H1 (cell line): Measurements from ENCODE around the gene S100A10. TPM values are rescaled to one million over a fixed set of nuclear protein-coding genes. Genes with fewer than 3 reads are reported as not detected.

Experiments
- ATF2 ChIP-seq: IDR thresholded peaks from 2 replicates; pipeline ENCODE4 v1.6.1; 2012; ENCODE audit warnings: low read length, inconsistent platforms
- JUN ChIP-seq: IDR thresholded peaks from 2 replicates; pipeline ENCODE4 v1.6.1; 2011; ENCODE audit warnings: low read depth, mild to moderate bottlenecking, improper control_type of control experiment, low read length
- TAF7 ChIP-seq: optimal IDR thresholded peaks from 2 replicates; pipeline ENCODE3; 2011; ENCODE audit warnings: low read depth, mild to moderate bottlenecking, inconsistent platforms, low read length, moderate library complexity, borderline replicate concordance
- YY1 ChIP-seq: IDR thresholded peaks from 2 replicates; pipeline ENCODE4 v1.6.1; 2011; ENCODE audit warnings: low read depth, mild to moderate bottlenecking, low read length
- polyA plus RNA-seq, 7 experiments: library from polyadenylated mRNA; depleted of rRNA in 3 of 7; stranded (reverse) in 5 of 7; unstranded in 2 of 7; fragments of >200 nt in 5 of 7; fragments of 200-250 nt in 2 of 7; gene quantifications; 1 replicate in 5 of 7; 2 replicates in 1 of 7; 4 replicates in 1 of 7; pipeline versions ENCODE4 v1.2.1 to v1.2.3, GENCODE V29; 2011 to 2013; ENCODE audit warnings: missing spikeins in 2 of 7, mixed read lengths in 2 of 7
- total RNA-seq: library from RNA; stranded (reverse); fragmentation: NEBNext Ultra II Directional; extraction: Animal tissue kit (Norgen Biotek cat#: 25700); gene quantifications from 2 replicates; pipeline ENCODE4 v1.2.1, GENCODE V29; 2021

The S100A10 gene
- total and polyA plus RNA-seq, 2 of the 8 experiments (the other 6 are each of a cell fraction or from before 2014, with no cell fraction given): 23.9 to 231 TPM

DNA sequence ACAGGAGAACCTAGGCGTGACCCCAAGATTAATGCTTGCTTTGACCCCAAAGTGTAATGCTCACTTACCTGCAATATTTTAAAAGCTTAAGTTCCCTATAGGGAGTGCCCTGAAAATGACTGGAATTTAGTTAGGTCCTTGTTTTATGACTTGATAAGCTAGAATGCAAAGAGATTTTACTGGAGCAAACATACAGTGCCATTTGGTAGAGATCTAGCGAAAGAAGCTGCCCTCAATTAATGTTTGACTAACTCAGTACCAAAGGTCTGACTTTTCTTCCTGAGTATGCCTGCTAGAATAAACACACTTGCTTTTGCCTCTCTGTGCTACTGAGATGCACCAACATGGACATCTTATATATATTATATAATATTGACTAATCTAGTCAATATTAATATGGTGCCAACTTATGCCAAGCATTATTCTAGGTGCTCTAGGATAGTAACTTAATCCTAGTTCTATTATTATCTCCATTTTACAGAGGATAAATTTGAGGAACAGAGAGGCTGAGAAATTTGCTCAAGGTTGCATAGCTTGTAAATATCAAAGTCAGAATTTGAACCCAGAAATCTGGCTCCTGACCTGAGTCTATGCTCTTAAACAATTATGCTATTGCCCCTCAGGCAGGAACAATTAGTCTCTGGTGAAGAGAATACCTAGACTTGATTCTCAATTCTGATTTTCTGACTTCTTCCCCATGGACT, 18.2 kb downstream of the S100A10 start (continued):
- TF ChIP-seq ATF2 (no peak), JUN (no peak), TAF7 (no peak), YY1 (no peak)
